GM19193 (cell line): ENCODE results near the gene MUS81.
A peak's percentile ranks its signal among the peaks of the same experiment; 100 is the strongest.

Experiments used
- POLR2A ChIP-seq: IDR thresholded peaks from 4 replicates; pipeline ENCODE4 v1.6.1; 2011; ENCODE audit not compliant: insufficient read depth, insufficient read length; ENCODE audit errors: extremely low read depth

The MUS81 gene

GRCh38 chr11:65899356-65900124 is 39.3 kb downstream of the MUS81 start:
- TF ChIP-seq POLR2A: peak; percentile 55

GRCh38 chr11:65900125-65900898 is 40.1 kb downstream of the MUS81 start, which contains the start of gene FOSL1:
FOSL1 (minus strand) TSS chr11:65900388; CDS start chr11:65900339, 49 bp downstream.
- peak; percentile 88 for TF ChIP-seq POLR2A

DNA sequence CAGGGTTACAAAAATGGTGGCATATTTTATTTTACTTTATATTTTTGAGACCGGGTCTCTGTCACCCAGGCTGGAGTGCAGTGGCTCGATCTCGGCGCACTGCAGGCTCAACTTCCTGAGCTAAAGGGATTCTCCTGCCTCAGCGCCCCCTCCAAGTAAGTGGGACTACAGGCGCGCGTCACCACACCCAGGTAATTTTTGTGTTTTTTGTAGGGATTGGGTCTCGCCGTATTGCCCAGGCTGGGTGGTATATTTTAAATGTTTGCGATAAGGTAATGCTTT is 40.6 kb downstream of the MUS81 start:
- TF ChIP-seq POLR2A: no peak

DNA sequence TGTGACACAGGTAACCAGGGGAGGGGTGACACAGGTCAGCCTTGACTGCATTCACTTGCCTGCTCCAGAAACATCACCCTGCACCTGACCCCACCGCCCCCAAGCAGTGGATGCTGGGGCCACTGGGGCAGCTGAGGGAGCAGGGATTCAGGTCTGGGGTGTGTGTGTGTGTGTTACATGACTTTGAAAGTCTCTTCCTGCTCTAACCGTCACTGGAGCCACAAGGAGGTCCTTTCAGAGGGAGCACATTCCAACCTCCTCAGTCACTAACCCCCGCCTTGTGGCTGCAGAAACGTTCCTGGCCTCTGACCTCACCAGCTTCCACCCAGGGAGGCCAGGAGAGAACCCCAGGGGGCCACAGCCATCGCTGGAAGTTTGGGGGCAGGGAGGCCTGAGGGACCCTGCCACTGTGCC is 42.8 kb downstream of the MUS81 start:
- TF ChIP-seq POLR2A: no peak

- TF ChIP-seq POLR2A: no peak
These were observed 43.5 kb downstream of the MUS81 start for GRCh38 chr11:65903715-65904114.

DNA sequence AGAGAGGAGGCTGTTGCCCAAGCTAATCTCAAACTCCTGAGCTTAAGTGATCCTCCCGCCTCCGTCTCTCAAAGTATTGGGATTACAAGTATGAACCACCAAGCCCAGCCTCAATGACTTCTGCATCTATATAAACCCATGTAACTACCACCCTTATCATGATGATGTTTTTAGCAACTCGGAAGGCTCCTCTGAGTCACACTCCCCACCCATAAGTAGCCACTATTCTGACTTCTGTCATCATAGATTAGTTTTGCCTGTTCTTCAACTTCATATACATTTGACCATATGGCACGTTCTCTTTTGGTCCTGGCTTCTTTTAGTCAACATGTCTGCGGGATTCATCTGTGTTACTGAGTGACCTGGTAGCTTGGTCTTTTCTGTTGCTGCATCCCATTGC is 46.4 kb downstream of the MUS81 start:
- TF ChIP-seq POLR2A: no peak

- TF ChIP-seq POLR2A: no peak
These were observed 47.6 kb downstream of the MUS81 start for GRCh38 chr11:65907878-65908277.

DNA sequence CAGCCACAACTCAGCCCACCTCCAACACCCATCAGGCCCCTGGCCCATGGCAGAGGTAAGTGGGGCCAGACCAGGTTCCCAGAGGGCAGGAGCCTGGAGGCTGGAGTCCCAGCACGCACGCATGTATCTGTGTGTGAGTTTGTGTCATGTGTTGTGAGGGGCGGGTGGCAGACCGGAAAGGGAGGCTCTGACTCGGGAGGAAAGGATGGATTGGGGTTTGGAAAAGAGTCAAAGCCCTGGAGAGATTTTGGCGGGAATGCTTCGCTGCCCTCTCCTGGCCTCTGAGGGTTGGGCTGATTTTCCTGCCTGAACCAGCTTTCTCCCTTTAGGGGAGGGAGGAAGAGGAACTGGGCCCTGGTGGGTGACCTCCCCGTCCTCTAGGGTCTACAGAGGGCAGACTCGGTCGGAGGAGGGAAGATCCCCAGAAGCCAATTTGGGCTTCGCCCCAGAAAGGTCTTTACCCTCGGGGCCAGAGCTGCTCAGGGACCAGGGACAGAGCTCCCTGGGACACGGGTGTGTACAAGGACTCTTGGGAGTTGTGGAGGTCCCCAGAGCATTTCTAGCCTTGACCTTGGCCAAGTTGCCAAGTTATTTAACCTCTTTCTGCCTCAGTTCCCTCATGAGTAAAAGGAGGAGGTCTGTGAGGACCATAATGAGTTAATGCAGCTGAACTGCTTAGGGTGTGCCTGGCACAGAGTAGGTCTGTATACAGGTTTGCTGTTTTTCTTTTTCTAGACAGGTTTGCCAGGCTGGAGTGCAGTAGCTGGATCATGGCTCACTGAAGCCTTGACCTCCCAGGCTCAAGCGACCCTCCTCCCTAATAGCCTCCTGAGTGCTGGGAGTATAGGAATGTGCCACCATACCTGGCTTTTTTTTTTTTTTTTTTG is 51.7 kb downstream of the MUS81 start:
- TF ChIP-seq POLR2A: no peak

- no peak for TF ChIP-seq POLR2A
These were observed 52.6 kb downstream of the MUS81 start for GRCh38 chr11:65912845-65913244.

GRCh38 chr11:65915101-65915820 is 55.0 kb downstream of the MUS81 start:
- peak; percentile 15 for TF ChIP-seq POLR2A

DNA sequence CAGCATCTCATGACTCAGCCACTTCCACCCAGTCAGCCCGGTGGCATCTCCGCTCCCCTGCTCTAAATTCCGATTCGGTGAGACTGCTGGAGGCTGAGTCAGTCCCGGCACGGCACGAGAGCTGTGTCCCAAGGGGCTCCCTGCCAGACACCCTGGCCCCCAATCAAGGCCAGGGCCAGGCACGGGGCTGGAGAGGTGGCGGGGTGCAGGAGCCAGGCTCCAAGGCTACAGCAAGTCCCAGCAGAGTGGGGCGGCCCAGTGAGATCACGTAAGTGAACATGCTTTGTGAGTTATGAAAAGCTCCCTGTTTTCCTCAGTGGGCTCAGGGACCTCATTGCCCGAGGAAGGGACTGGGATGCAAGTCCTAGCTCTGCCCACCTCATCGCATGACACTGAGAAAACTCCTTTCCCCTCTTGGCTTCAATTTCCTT is 55.6 kb downstream of the MUS81 start:
- TF ChIP-seq POLR2A: peak; percentile 11
